SK-N-SH treated with all-trans-retinoic acid at 6 μM for 48 hours (cell line): Measurements from ENCODE around the gene MST1.

Experiments used
- ATAC-seq: fragments of 200-7000 bp; cut with Tn5 transposase; 3 replicates; pipeline ENCODE4 v1.9.1; 2020; ENCODE audit warnings: mild to moderate bottlenecking, moderate library complexity
- ARNTL ChIP-seq: fragments of 450-650 bp; formaldehyde crosslinking; IDR thresholded peaks from 2 replicates; pipeline ENCODE4 v1.5.0; 2020; ENCODE audit warnings: low read depth, mild to moderate bottlenecking, moderate library complexity, borderline replicate concordance
- BACH2 ChIP-seq: fragments of 250-450 bp; sonication (Bioruptor Pico); IDR thresholded peaks from 2 replicates; pipeline ENCODE4 v1.9.0; 2021; ENCODE audit warnings: mild to moderate bottlenecking, borderline replicate concordance
- CREB5 ChIP-seq: fragments of 250-450 bp; sonication (Bioruptor Pico); IDR thresholded peaks from 2 replicates; pipeline ENCODE4 v1.5.1; 2020; ENCODE audit warnings: low read depth, mild to moderate bottlenecking, moderate library complexity
- CSDC2 ChIP-seq: fragments of 250-450 bp; sonication (Bioruptor Pico); IDR thresholded peaks from 2 replicates; pipeline ENCODE4 v1.5.0; 2020; ENCODE audit warnings: mild to moderate bottlenecking, moderate library complexity
- CSRNP3 ChIP-seq: fragments of 250-450 bp; sonication (Bioruptor Pico); IDR thresholded peaks from 2 replicates; pipeline ENCODE4 v1.5.1; 2021; ENCODE audit warnings: mild to moderate bottlenecking, moderate library complexity
- ESRRG ChIP-seq: fragments of 250-450 bp; sonication (Bioruptor Pico); IDR thresholded peaks from 2 replicates; pipeline ENCODE4 v1.6.1; 2021; ENCODE audit warnings: mild to moderate bottlenecking
- ISL1 ChIP-seq: fragments of 250-450 bp; sonication (Bioruptor Pico); IDR thresholded peaks from 2 replicates; pipeline ENCODE4 v2.1.2; 2022; ENCODE audit warnings: mild to moderate bottlenecking, moderate library complexity
- PATZ1 ChIP-seq: fragments of 250-450 bp; sonication (Bioruptor Pico); IDR thresholded peaks from 2 replicates; pipeline ENCODE4 v1.8.0; 2020; ENCODE audit warnings: mild to moderate bottlenecking, moderate library complexity, borderline replicate concordance
- POU6F1 ChIP-seq: fragments of 250-450 bp; sonication (Bioruptor Pico); IDR thresholded peaks from 2 replicates; pipeline ENCODE4 v1.8.0; 2021; ENCODE audit warnings: low read depth, mild to moderate bottlenecking, moderate library complexity, borderline replicate concordance
- PPARA ChIP-seq: fragments of 250-450 bp; sonication (Bioruptor Pico); IDR thresholded peaks from 2 replicates; pipeline ENCODE4 v1.5.0; 2020; ENCODE audit warnings: mild to moderate bottlenecking, borderline replicate concordance
- SNAI2 ChIP-seq: fragments of 250-450 bp; sonication (Bioruptor Pico); IDR thresholded peaks from 2 replicates; pipeline ENCODE4 v1.5.0; 2020; ENCODE audit warnings: mild to moderate bottlenecking, moderate library complexity
- TCF4 ChIP-seq: fragments of 250-450 bp; sonication (Bioruptor Pico); IDR thresholded peaks from 2 replicates; pipeline ENCODE4 v1.8.0; 2021; ENCODE audit warnings: mild to moderate bottlenecking, moderate library complexity, borderline replicate concordance
- TSHZ2 ChIP-seq: fragments of 250-450 bp; sonication (Bioruptor Pico); IDR thresholded peaks from 2 replicates; pipeline ENCODE4 v1.5.0; 2020; ENCODE audit warnings: mild to moderate bottlenecking, moderate library complexity
- ZC3H10 ChIP-seq: fragments of 250-450 bp; sonication (Bioruptor Pico); IDR thresholded peaks from 2 replicates; pipeline ENCODE4 v1.5.1; 2021; ENCODE audit warnings: mild to moderate bottlenecking, moderate library complexity
- ZFP3 ChIP-seq: fragments of 250-450 bp; sonication (Bioruptor Pico); IDR thresholded peaks from 2 replicates; pipeline ENCODE4 v1.5.0; 2020; ENCODE audit warnings: mild to moderate bottlenecking, moderate library complexity
- ZFP30 ChIP-seq: fragments of 450-650 bp; formaldehyde crosslinking; IDR thresholded peaks from 2 replicates; pipeline ENCODE4 v1.5.0; 2022; ENCODE audit warnings: mild to moderate bottlenecking, moderate library complexity
- ZNF565 ChIP-seq: fragments of 450-650 bp; formaldehyde crosslinking; conservative IDR thresholded peaks from 2 replicates; pipeline ENCODE4 v1.5.0; 2020; ENCODE audit warnings: low read depth, mild to moderate bottlenecking, moderate library complexity
- ZNF70 ChIP-seq: fragments of 450-650 bp; formaldehyde crosslinking; IDR thresholded peaks from 2 replicates; pipeline ENCODE4 v1.5.0; 2020; ENCODE audit warnings: mild to moderate bottlenecking, moderate library complexity
- ZNF8 ChIP-seq: fragments of 450-650 bp; formaldehyde crosslinking; IDR thresholded peaks from 2 replicates; pipeline ENCODE4 v1.5.0; 2020; ENCODE audit warnings: mild to moderate bottlenecking, moderate library complexity

MST1 gene

GRCh38 chr3:49707113-49707480 is 17.8 kb upstream of the MST1 start (continued):
- TF ChIP-seq TSHZ2 (no peak), ESRRG (CRISPR knock-in tag) (no peak), ISL1 (CRISPR knock-in tag) (no peak), ZNF8 (CRISPR knock-in tag) (no peak)
- TF ChIP-seq, all 23 proteins: peak for 0

- TF ChIP-seq ARNTL (no peak), ISL1 (CRISPR knock-in tag) (no peak), ZC3H10 (no peak), TSHZ2 (no peak), PPARA (CRISPR knock-in tag) (no peak), TCF4 (CRISPR knock-in tag) (no peak), ZNF565 (CRISPR knock-in tag) (no peak), ZFP3 (CRISPR knock-in tag) (no peak), ESRRG (CRISPR knock-in tag) (no peak), CREB5 (no peak), ZNF8 (CRISPR knock-in tag) (no peak), CSDC2 (no peak), PATZ1 (no peak), POU6F1 (no peak), SNAI2 (no peak), CSRNP3 (CRISPR knock-in tag) (no peak), ZNF70 (CRISPR knock-in tag) (no peak)
- ATAC-seq = no peak
Observed at GRCh38 chr3:49706456-49707112, 17.3 kb upstream of the MST1 start.

- no peak for ATAC-seq
- no peak for TF ChIP-seq BACH2 (CRISPR knock-in tag)
- no peak for TF ChIP-seq ISL1 (CRISPR knock-in tag)
- no peak for TF ChIP-seq ARNTL
- no peak for TF ChIP-seq ZNF565 (CRISPR knock-in tag)
- TF ChIP-seq TCF4 (CRISPR knock-in tag) = no peak
- TF ChIP-seq ZFP30 (CRISPR knock-in tag) = no peak
- TF ChIP-seq CSRNP3 (CRISPR knock-in tag) = no peak
- TF ChIP-seq POU6F1 = no peak
- TF ChIP-seq ZC3H10 = no peak
- no peak for TF ChIP-seq PPARA (CRISPR knock-in tag)
- TF ChIP-seq, all 23 proteins: peak for 0
Observed at GRCh38 chr3:49705390-49705960, 16.2 kb upstream of the MST1 start.
